Naive thymus-derived CD8-positive, alpha-beta T cell (primary cell): ENCODE data around the gene RBCK1. TPM values are rescaled to one million over a fixed set of nuclear protein-coding genes. Genes with fewer than 3 reads are reported as not detected.
"Not testable (repeated sequence)": the region's sequence is repeated elsewhere in the genome, so short reads cannot be mapped to it uniquely, and the experiment has no call there.

ENCODE experiments used
- ATAC-seq, 2 donors: fragments of 150-1000 bp; cut with Tn5 transposase in 1 of 2; sonication (Bioruptor Pico), chemical (Tn5 transposase) in 1 of 2; 1 replicate in 1 of 2; 2 replicates in 1 of 2; pipeline ENCODE4 v1.10.0; 2021; ENCODE audit warnings: mild to moderate bottlenecking in 2 of 2, moderate library complexity in 2 of 2
- POLR2A ChIA-PET: fragments of 350-600 bp; sonication (Branson Sonifier 250); formaldehyde crosslinking; loops from one replicate; lab custom pipeline; 2021; ENCODE audit warnings: antibody characterized with exemption; lab: Charles Lee
- DNase-seq, 10 donors: peaks; one replicate each; pipeline versions ENCODE4 v3.0.0 to v3.0.0-alpha.2; 2020 to 2022
- H3K27ac Mint-ChIP-seq, 10 donors: one replicate each; pipeline ENCODE4 v1.8.0; 2020 to 2022; ENCODE audit warnings: mild to moderate bottlenecking in 10 of 10, mixed read lengths in 10 of 10, moderate library complexity in 4 of 10, inconsistent platforms in 1 of 10
- H3K27me3 Mint-ChIP-seq, 5 donors: one replicate each; pipeline ENCODE4 v1.8.0; 2021 to 2022; ENCODE audit warnings: mixed read lengths in 5 of 5
- H3K36me3 Mint-ChIP-seq, 3 donors: one replicate each; pipeline ENCODE4 v1.8.0; 2020 to 2022; ENCODE audit warnings: mixed read lengths in 3 of 3, mild to moderate bottlenecking in 2 of 3, inconsistent platforms in 1 of 3
- H3K4me1 Mint-ChIP-seq, 4 donors: one replicate each; pipeline ENCODE4 v1.8.0; 2021 to 2022; ENCODE audit warnings: mixed read lengths in 4 of 4
- H3K4me3 Mint-ChIP-seq, 10 donors: one replicate each; pipeline ENCODE4 v1.8.0; 2020 to 2022; ENCODE audit warnings: mild to moderate bottlenecking in 10 of 10, mixed read lengths in 10 of 10, moderate library complexity in 6 of 10, inconsistent platforms in 1 of 10
- H3K9me3 Mint-ChIP-seq, 9 donors: one replicate each; pipeline ENCODE4 v1.8.0; 2020 to 2022; ENCODE audit warnings: mixed read lengths in 9 of 9, mild to moderate bottlenecking in 3 of 9, inconsistent platforms in 1 of 9, moderate library complexity in 1 of 9
- polyA plus RNA-seq, 3 donors: library from polyadenylated mRNA; unstranded; fragments of 300-500 nt; fragmentation: Illumina TruSeq; gene quantifications; one replicate each; pipeline ENCODE4 v1.2.3, GENCODE V29; 2021
- total RNA-seq, 8 experiments: library from RNA in 2 of 8; stranded (reverse) in 2 of 8; gene quantifications; one replicate each; pipeline ENCODE4 v1.2.3 and lab custom pipeline; 2021 to 2026

Gene RBCK1
- total and polyA plus RNA-seq, 5 experiments from 2014 or later: 65.3 to 116 (median 82.2) TPM

- H3K4me1 Mint-ChIP-seq: peaks cover 31 to 57% (median 56%) of the 10 kb centered on the region in 4 donors
- peak in 9 of 10 donors; percentile 40 to 79 (median 62) for DNase-seq
- peak; percentile 91 to 93 for ATAC-seq
- POLR2A ChIA-PET: interaction anchor here (0.6 to 2.0 kb wide), 7 partner anchors 23 to 84 kb away, joined by 3 to 13 read pairs (median 3); partner anchors contain the start of genes RBCK1 and TBC1D20
- peaks cover 8 to 71% (median 39%) of the 10 kb centered on the region in 3 donors for H3K36me3 Mint-ChIP-seq
- peak overlapping the region; percentile 21 to 87 (median 64) for H3K27ac Mint-ChIP-seq
- peak overlapping the region; percentile 66 to 90 (median 80) for H3K4me3 Mint-ChIP-seq
- H3K27me3 Mint-ChIP-seq: no peaks in the 10 kb centered on the region
- no peaks in the 10 kb centered on the region for H3K9me3 Mint-ChIP-seq
These were observed 30.7 kb downstream of the RBCK1 start for GRCh38 chr20:438571-439469.

GRCh38 chr20:440148-440547, 32.0 kb downstream of the RBCK1 start:
- Mint-ChIP-seq H3K4me1 (peaks cover 26 to 45% (median 44%) of the 10 kb centered on the region in 4 donors), H3K4me3 (peak overlapping the region in 4 of 10 donors; percentile 22 to 72 (median 58)), H3K9me3 (no peaks in the 10 kb centered on the region), H3K27me3 (no peaks in the 10 kb centered on the region), H3K36me3 (peaks cover 8 to 79% (median 44%) of the 10 kb centered on the region in 3 donors), H3K27ac (peak overlapping the region in 2 of 10 donors; percentile 18 to 38)
- ATAC-seq: no peak
- DNase-seq: no peak
- POLR2A ChIA-PET: no interaction called here

- ATAC-seq (no peak), DNase-seq (no peak)
- no peaks in the 10 kb centered on the region for H3K27me3 Mint-ChIP-seq
- H3K4me3 Mint-ChIP-seq: no peak overlapping the region
- H3K27ac Mint-ChIP-seq: no peak overlapping the region
- peaks cover 25 to 41% (median 40%) of the 10 kb centered on the region in 4 donors for H3K4me1 Mint-ChIP-seq
- no peaks in the 10 kb centered on the region for H3K9me3 Mint-ChIP-seq
- peaks cover 8 to 79% (median 40%) of the 10 kb centered on the region in 3 donors for H3K36me3 Mint-ChIP-seq
- POLR2A ChIA-PET: no interaction called here
These were observed 32.5 kb downstream of the RBCK1 start for GRCh38 chr20:440636-441035.

- Mint-ChIP-seq H3K4me1 (peaks cover 19 to 28% (median 21%) of the 10 kb centered on the region in 4 donors), H3K27me3 (no peaks in the 10 kb centered on the region), H3K27ac (peak overlapping the region in 1 of 10 donors; percentile 29), H3K36me3 (peaks cover 8 to 79% (median 45%) of the 10 kb centered on the region in 3 donors), H3K4me3 (no peak overlapping the region), H3K9me3 (no peaks in the 10 kb centered on the region)
- ATAC-seq (no peak), DNase-seq (no peak)
- POLR2A ChIA-PET: no interaction called here
These were observed 35.2 kb downstream of the RBCK1 start for GRCh38 chr20:443223-443775.

- H3K9me3 Mint-ChIP-seq: no peaks in the 10 kb centered on the region
- ATAC-seq (no peak), DNase-seq (no peak)
- no peak overlapping the region for H3K27ac Mint-ChIP-seq
- no peak overlapping the region for H3K4me3 Mint-ChIP-seq
- H3K36me3 Mint-ChIP-seq: peaks cover 8 to 79% (median 45%) of the 10 kb centered on the region in 3 donors
- peaks cover 11 to 20% (median 13%) of the 10 kb centered on the region in 4 donors for H3K4me1 Mint-ChIP-seq
- H3K27me3 Mint-ChIP-seq: no peaks in the 10 kb centered on the region
- POLR2A ChIA-PET: no interaction called here
These were observed 36.0 kb downstream of the RBCK1 start for GRCh38 chr20:444117-444516.

- Mint-ChIP-seq H3K27ac (peak overlapping the region in 1 of 10 donors; percentile 41), H3K4me3 (no peak overlapping the region), H3K9me3 (no peaks in the 10 kb centered on the region), H3K4me1 (peaks cover 4 to 17% (median 9%) of the 10 kb centered on the region in 4 donors), H3K27me3 (no peaks in the 10 kb centered on the region), H3K36me3 (peaks cover 8 to 76% (median 41%) of the 10 kb centered on the region in 3 donors)
- no peak for DNase-seq
- POLR2A ChIA-PET: no interaction called here
- ATAC-seq: no peak
These were observed 36.8 kb downstream of the RBCK1 start for GRCh38 chr20:444862-445426.

- POLR2A ChIA-PET: no interaction called here
- no peak for ATAC-seq
- no peak for DNase-seq
- H3K27ac Mint-ChIP-seq: no peak overlapping the region
- H3K9me3 Mint-ChIP-seq: no peaks in the 10 kb centered on the region
- no peak overlapping the region for H3K4me3 Mint-ChIP-seq
- H3K4me1 Mint-ChIP-seq: peaks cover 0 to 16% (median 9%) of the 10 kb centered on the region in 4 donors
- H3K27me3 Mint-ChIP-seq: no peaks in the 10 kb centered on the region
- H3K36me3 Mint-ChIP-seq: peaks cover 8 to 72% (median 33%) of the 10 kb centered on the region in 3 donors
These were observed 37.6 kb downstream of the RBCK1 start for GRCh38 chr20:445514-446336.

- peaks cover 2 to 33% (median 13%) of the 10 kb centered on the region in 4 donors for H3K4me1 Mint-ChIP-seq
- POLR2A ChIA-PET, DNase-seq, H3K9me3 Mint-ChIP-seq, H3K27me3 Mint-ChIP-seq, H3K4me3 Mint-ChIP-seq, ATAC-seq: not testable (repeated sequence)
- peak overlapping the region in 1 of 10 donors; percentile 15 for H3K27ac Mint-ChIP-seq
- peaks cover 0 to 18% (median 0%) of the 10 kb centered on the region in 3 donors for H3K36me3 Mint-ChIP-seq
These were observed 43.9 kb downstream of the RBCK1 start for GRCh38 chr20:452021-452420.

- Mint-ChIP-seq H3K27ac (no peak overlapping the region), H3K9me3 (no peaks in the 10 kb centered on the region), H3K36me3 (peaks cover 0 to 18% (median 0%) of the 10 kb centered on the region in 3 donors), H3K27me3 (no peaks in the 10 kb centered on the region), H3K4me3 (no peak overlapping the region), H3K4me1 (peaks cover 6 to 49% (median 34%) of the 10 kb centered on the region in 4 donors)
- ATAC-seq (no peak), DNase-seq (no peak)
- POLR2A ChIA-PET: no interaction called here
These were observed 46.9 kb downstream of the RBCK1 start for GRCh38 chr20:454951-455350.

GRCh38 chr20:458776-459175, 50.7 kb downstream of the RBCK1 start:
- no peak for DNase-seq
- Mint-ChIP-seq H3K4me1 (peaks cover 13 to 57% (median 52%) of the 10 kb centered on the region in 4 donors), H3K4me3 (peak overlapping the region in 2 of 10 donors; percentile 7 to 22), H3K9me3 (no peaks in the 10 kb centered on the region), H3K27ac (no peak overlapping the region), H3K36me3 (peaks cover 0 to 11% (median 0%) of the 10 kb centered on the region in 3 donors), H3K27me3 (no peaks in the 10 kb centered on the region)
- POLR2A ChIA-PET: no interaction called here
- ATAC-seq: no peak

- peaks cover 13 to 57% (median 50%) of the 10 kb centered on the region in 4 donors for H3K4me1 Mint-ChIP-seq
- H3K36me3 Mint-ChIP-seq: peaks cover 0 to 11% (median 0%) of the 10 kb centered on the region in 3 donors
- H3K9me3 Mint-ChIP-seq: no peaks in the 10 kb centered on the region
- no peak for ATAC-seq
- H3K4me3 Mint-ChIP-seq: peak overlapping the region in 9 of 10 donors; percentile 62 to 98 (median 88)
- DNase-seq: no peak
- peak overlapping the region in 4 of 10 donors; percentile 26 to 80 (median 31) for H3K27ac Mint-ChIP-seq
- no peaks in the 10 kb centered on the region for H3K27me3 Mint-ChIP-seq
- POLR2A ChIA-PET: interaction anchor here (0.6 kb wide), 2 partner anchors 11 to 95 kb away, joined by 3 to 4 read pairs; no protein-coding TSS in a partner anchor
These were observed 52.1 kb downstream of the RBCK1 start for GRCh38 chr20:460180-460579.

GRCh38 chr20:460707-461106, 52.6 kb downstream of the RBCK1 start:
- ATAC-seq (no peak), DNase-seq (no peak)
- Mint-ChIP-seq H3K27me3 (no peaks in the 10 kb centered on the region), H3K9me3 (no peaks in the 10 kb centered on the region), H3K4me3 (peak overlapping the region; percentile 50 to 98 (median 82)), H3K27ac (peak overlapping the region in 5 of 10 donors; percentile 14 to 73 (median 48)), H3K4me1 (peaks cover 13 to 57% (median 50%) of the 10 kb centered on the region in 4 donors), H3K36me3 (peaks cover 0 to 11% (median 0%) of the 10 kb centered on the region in 3 donors)
- POLR2A ChIA-PET: no interaction called here
